ENCODE results near the gene MRPL37. TPM values are rescaled to one million over a fixed set of nuclear protein-coding genes. Genes with fewer than 3 reads are reported as not detected.

Gene MRPL37
- total and polyA plus RNA-seq, 7 donors, result 68.9 to 109 (median 100) TPM

- Histone ChIP-seq H3K9me3 (no peaks in the 10 kb centered on the region), H3K4me3 (no peak overlapping the region), H3K27me3 (ENCODE audit: insufficient read depth in 3 of 3, low read length in 2 of 3) (no peaks in the 10 kb centered on the region), H3K27ac (no peak overlapping the region), H3K36me3 (ENCODE audit: insufficient read depth in 1 of 2, low read depth in 1 of 2) (no peaks in the 10 kb centered on the region), H3K4me1 (peaks cover 16% of the 10 kb centered on the region)
- intact Hi-C loops (cut with DNase I), result no loop called here
- no peak for DNase-seq
- no peak for TF ChIP-seq CTCF (IDR thresholded peaks at IDR 0.05)
- 78 to 91% (median 79%) methylated on average over 10 of the region's 10 CpGs for WGBS, 3 donors
- peak in 2 of 4 donors; percentile 9 to 21 for ATAC-seq
These were observed 60.8 kb downstream of the MRPL37 start for GRCh38 chr1:54260810-54261209.

- DNase-seq, result no peak
- intact Hi-C loops (cut with DNase I), result no loop called here
- H3K27ac ChIP-seq, result no peak overlapping the region
These were observed 62.3 kb downstream of the MRPL37 start for GRCh38 chr1:54262244-54262643.

GRCh38 chr1:54263601-54264226, 63.7 kb downstream of the MRPL37 start:
- TF ChIP-seq CTCF (IDR thresholded peaks at IDR 0.05), result no peak
- intact Hi-C loops (cut with DNase I), result no loop called here
- peaks cover 21% of the 10 kb centered on the region for H3K4me1 ChIP-seq
- no peak overlapping the region for H3K27ac ChIP-seq
- no peak for ATAC-seq
- no peak for DNase-seq
- 73 to 85% (median 84%) methylated on average over 6 of the region's 6 CpGs for whole genome bisulfite sequencing, 3 donors
- no peaks in the 10 kb centered on the region for H3K27me3 ChIP-seq (ENCODE audit: insufficient read depth in 3 of 3, low read length in 2 of 3)
- H3K9me3 ChIP-seq, result no peaks in the 10 kb centered on the region
- H3K36me3 ChIP-seq (ENCODE audit: insufficient read depth in 1 of 2, low read depth in 1 of 2), result no peaks in the 10 kb centered on the region
- no peak overlapping the region for H3K4me3 ChIP-seq

More at GRCh38 chr1:54262244-54262643, 62.3 kb downstream of the MRPL37 start:
- Histone ChIP-seq H3K36me3 (ENCODE audit: insufficient read depth in 1 of 2, low read depth in 1 of 2) (no peaks in the 10 kb centered on the region), H3K4me1 (peaks cover 16% of the 10 kb centered on the region), H3K9me3 (no peaks in the 10 kb centered on the region), H3K4me3 (no peak overlapping the region), H3K27me3 (ENCODE audit: insufficient read depth in 3 of 3, low read length in 2 of 3) (no peaks in the 10 kb centered on the region)
- TF ChIP-seq CTCF (IDR thresholded peaks at IDR 0.05), result no peak
- WGBS, 3 donors, result 90 to 92% (median 91%) methylated on average over 7 of the region's 7 CpGs
- no peak for ATAC-seq

- no peak for DNase-seq
- 83 to 86% (median 84%) methylated on average over 8 of the region's 8 CpGs for WGBS, 3 donors
- intact Hi-C loops (cut with DNase I), result loop anchor here in 1 of 2 donors (5.0 kb wide), 1 partner anchor 48 kb away; no protein-coding TSS in a partner anchor
These were observed 65.2 kb downstream of the MRPL37 start for GRCh38 chr1:54265126-54265525.

More at GRCh38 chr1:54265126-54265525, 65.2 kb downstream of the MRPL37 start:
- Histone ChIP-seq H3K27me3 (ENCODE audit: insufficient read depth in 3 of 3, low read length in 2 of 3) (no peaks in the 10 kb centered on the region), H3K9me3 (no peaks in the 10 kb centered on the region), H3K36me3 (ENCODE audit: insufficient read depth in 1 of 2, low read depth in 1 of 2) (no peaks in the 10 kb centered on the region), H3K27ac (no peak overlapping the region), H3K4me1 (peaks cover 19% of the 10 kb centered on the region), H3K4me3 (no peak overlapping the region)
- peak in 1 of 4 donors; percentile 11 for ATAC-seq
- no peak for TF ChIP-seq CTCF (IDR thresholded peaks at IDR 0.05)

All from psoas muscle (tissue), 8 donors.